Cortex of kidney (tissue), 1 donor: ENCODE results near the gene CCDC69.
"Not testable (repeated sequence)": the region's sequence is repeated elsewhere in the genome, so short reads cannot be mapped to it uniquely, and the experiment has no call there.

Source experiments
- DNase-seq: peaks from one replicate; lab custom pipeline; 2025; lab: John Stamatoyannopoulos, UW

The CCDC69 gene

GRCh38 chr5:151192626-151193025 is 31.3 kb downstream of the CCDC69 start:
- DNase-seq, result no peak

DNA sequence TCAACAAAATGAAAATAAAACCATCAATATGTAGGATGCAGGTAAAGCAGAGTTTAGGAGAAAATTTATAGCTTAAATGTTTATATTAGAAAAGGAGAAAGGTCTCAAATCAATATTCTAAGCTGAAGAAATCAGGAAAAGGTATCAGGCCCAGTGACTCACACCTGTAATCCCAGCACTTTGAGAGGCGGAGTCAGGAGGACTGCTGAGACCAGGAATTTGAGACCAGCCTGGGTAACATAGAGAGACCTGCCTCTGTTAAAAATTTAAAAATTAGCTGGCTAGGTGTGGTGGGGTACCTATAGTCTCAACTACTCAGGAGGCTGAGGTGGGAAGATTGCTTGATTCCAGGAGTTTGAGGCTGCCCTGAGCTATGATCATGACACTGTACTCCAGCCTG is 32.2 kb downstream of the CCDC69 start:
- no peak for DNase-seq

- DNase-seq, result no peak
These were observed 34.7 kb downstream of the CCDC69 start for GRCh38 chr5:151189151-151189550.

DNA sequence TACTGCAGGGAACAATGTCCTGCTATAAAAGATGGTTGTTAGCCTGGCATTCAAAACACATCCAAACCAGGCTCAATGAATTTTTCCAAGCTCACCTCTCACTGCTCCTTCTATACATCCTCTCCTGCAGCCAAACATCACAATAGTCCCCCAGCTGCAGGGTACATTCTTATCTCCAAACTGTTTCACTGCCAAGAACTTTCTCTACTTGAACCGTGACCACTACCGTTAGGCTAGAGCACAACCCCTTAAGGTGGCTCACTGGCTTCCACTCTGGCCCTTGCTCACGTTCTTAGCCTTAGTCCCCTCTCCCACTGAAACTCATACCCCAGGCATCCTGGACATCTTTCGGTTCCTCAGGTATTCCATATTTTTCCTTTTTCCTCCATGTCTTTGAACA is 37.4 kb downstream of the CCDC69 start:
- no peak for DNase-seq

DNA sequence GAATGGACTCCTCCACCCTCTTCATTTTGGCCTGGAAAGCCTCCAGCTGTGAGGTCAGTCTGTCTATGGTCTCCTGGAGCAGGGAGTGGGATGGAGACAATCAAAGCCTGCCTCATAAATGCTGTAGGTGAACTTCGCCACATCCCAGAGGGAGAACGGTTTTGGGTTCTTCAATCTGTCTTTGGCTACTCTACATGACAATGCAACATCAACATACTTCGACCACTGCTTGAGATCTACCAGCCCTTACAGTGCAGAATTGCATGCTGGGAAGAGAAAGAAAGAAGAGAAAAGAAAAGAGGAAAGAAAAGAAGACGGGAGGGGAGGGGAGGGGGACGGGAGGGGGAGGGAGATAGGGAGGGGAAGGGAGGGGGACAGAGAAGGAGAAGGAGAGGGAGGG is 37.8 kb downstream of the CCDC69 start:
- no peak for DNase-seq

DNA sequence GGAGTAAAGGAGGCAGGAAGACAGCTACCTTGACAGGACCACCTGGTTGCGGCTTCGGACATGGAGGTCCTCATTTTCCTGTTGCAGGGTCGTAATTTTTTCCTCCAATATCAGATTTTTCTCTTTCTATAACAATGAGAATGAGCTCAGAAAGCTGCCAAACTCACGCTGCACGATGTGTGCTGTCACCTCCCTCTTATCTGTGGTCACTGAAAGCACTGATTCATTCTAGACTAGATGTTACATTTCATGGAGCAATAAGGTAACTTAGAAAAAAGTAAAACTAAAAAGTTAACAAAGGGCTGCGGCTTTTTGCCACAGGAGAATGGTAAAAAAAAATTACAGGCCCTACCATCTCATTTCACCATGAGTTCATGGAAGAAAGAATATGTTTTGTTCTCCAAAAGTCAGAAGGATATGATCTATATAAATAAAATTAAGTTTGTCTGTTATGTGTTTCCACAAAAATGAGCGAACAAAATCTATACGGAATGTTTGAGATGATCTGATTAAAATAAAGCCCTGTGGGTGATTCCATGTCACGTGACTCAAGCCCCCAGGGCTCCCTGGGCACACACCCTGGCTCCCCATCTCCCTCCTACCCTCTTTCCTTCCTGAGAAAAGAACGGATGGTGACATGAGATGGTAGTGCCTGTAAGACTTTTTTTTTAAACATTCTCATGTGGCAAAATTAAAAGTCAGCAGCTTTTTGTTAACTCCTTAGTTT is 39.4 kb downstream of the CCDC69 start:
- DNase-seq, result no peak

- DNase-seq, result no peak
These were observed 40.2 kb downstream of the CCDC69 start for GRCh38 chr5:151183456-151184245.

DNA sequence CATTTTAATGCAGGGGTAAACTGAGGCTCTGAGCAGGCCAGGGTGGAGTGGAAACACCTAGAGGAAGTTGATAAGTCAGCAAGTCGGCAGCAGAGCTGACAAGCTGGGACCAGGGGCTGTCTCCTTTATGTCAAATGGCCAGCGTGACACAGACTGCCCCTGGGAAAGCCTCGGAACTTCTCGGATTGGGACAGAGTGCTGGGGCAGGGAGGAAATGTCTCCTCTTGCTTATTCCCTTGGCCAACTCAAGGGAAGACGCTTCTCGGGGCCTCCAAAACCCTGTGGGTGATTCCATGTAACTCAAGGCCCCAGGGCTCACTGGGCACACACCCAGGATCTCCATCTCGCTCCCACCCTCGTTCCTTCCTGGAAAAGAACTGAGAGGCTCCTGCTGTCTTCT is 40.9 kb downstream of the CCDC69 start:
- no peak for DNase-seq

DNA sequence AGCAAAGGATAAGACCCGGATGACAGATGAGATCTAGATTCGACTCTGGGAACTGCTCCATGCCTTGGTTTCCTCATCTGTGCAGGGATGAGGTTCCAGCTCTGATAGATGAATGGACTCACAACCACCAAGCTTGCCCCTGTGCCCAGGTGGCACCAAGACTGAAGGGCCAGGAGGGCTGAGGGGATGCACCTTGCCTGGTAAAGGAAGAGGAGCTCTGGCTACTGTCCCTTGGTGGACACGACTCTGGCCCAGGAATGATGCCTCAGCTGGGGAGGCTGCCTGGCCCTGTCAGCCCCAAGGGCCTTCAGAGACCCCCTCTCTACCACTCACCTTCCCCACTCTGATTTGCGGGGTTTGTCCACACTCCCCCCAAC is 41.4 kb downstream of the CCDC69 start:
- no peak for DNase-seq

DNA sequence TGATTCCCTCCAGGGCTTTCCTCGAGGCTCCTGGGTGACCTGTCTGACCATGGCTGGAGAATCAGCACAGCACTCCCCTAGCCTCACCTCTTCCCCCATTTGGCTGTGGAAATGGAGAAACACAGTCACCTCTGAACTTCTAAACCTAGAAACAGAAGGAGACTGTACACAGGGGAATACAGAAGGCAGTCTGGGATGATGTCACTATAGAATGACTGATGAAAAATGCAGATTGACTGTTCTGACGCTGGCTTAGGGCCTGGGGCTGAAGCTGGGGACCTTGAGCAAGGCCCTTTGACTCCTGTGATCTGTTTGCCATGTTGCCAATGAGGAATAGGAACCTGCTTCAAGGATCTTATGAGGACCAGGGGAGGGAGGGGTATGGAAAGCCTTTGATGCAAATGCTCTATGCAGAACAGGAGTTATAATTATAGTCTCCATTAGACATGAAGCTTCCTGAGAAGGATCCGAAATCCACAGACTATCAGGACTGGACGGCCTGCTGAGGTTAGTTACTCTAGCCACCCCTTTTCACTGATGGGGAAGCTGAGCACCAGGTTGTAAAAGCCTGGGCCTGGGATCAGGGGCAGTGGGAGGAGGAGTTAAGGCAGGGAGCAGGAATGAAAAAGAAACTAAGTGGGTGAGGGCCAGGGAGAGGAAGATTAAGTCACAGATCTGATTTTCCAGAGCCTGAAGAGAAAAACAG is 41.9 kb downstream of the CCDC69 start:
- DNase-seq, result no peak

- DNase-seq, result no peak
These were observed 43.6 kb downstream of the CCDC69 start for GRCh38 chr5:151180291-151180690.

DNA sequence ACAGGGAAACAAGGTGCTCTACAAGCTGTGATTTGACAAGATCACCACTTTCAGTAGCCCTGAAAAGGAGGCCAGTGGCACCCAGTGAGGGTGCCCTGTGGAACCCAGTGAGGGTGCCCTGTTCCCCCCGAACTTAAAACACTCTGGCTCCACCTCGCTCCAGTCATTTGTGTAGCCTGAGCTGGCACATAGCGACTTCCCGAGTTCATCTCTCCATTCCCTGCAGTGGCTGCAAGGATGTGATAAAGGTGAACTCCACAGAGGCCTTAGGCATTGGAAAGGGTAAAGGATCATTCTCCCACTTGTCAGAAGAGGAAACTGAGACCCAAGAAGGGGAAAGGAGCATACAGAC is 44.4 kb downstream of the CCDC69 start:
- no peak for DNase-seq

GRCh38 chr5:151178777-151179488 is 45.0 kb downstream of the CCDC69 start:
- no peak for DNase-seq

- DNase-seq, result no peak
These were observed 45.5 kb downstream of the CCDC69 start for GRCh38 chr5:151178372-151178771.

GRCh38 chr5:151176268-151176667 is 47.6 kb downstream of the CCDC69 start:
- not testable (repeated sequence) for DNase-seq

DNA sequence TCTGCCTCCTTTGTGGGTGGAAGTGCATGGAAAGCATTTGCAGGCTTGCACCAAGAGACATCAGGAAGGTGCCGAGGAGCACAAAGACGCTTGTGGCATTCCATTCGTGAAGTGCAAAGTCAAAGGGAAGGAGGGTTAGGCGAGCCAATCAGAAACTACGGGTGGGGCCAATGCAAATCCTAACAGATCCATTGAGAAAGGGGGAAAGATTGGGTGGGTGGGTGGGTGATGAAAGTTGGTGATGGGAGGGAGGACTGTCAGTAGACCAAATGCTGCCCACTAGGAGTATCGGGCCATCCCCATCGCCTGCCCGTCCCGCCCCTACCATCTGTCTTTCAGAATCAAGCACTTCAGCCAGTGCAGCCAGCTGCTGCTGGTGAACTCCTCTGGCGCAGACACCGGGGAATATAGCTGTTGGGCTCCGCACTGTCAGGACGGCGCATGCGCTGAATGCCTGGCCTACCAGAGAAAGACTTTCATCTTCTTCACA is 49.2 kb downstream of the CCDC69 start:
- no peak for DNase-seq

DNA sequence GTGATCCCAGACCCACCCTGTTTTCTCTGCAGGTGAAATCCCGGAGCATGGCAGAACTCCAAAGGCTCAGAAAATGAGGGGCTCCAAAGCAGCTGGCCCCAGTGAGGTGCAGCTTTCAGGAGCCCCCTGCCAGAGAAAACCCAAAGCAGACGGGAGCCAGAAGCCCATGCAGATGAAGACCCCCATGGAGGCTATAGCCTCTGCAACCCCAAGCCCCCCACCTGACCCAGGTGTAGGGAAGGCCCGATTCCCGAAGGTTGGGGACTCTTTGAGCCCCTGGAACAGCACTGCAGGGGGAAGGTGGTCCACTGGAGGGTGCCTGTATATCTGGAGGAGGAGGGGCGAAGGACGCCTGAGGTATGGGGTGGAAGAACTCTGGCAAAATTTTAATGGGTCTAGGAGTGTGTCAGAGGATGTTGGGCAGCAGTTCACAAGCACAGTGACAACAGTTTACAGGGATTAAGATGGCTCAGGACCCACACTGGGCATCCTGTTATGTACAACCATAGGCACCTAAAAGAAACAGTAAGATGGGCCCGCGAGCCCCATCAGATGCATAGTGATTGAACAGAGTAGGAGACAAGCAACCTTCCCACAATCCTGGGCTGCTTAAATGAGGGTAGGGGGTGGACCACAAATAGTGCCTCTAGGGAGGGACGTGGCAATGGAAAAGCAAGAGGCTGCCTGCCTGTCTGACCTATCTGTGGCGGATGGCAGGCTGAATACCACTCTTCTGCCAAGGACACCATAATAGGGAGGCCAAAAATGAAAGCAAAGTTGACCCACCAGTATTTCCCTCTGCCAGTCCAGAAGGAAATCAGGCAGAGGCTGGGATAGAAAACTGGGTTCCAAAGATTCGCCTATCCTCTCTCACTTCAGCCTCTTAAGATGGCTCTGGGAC is 49.9 kb downstream of the CCDC69 start:
- DNase-seq, result no peak

DNA sequence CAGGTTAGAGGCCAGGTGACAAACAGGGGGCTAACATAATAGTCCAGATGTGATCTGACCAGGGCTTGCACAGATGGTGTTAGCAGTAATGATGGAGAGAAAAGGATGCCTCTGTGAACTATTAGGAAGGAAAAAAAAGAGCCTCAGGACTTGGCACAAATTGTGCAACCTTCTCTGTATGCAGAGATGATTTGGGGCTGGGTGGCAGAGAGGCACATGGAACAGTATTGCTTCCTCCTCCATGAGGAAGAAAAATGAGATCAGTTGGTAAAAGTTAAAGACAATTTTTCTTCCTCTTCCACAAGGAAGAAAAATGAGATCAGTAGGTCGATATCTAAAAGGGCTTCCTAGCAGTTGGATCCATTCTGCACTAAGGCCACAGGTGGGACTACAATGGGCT is 52.4 kb downstream of the CCDC69 start:
- no peak for DNase-seq

GRCh38 chr5:151168602-151169344 is 55.1 kb downstream of the CCDC69 start:
- no peak for DNase-seq

DNA sequence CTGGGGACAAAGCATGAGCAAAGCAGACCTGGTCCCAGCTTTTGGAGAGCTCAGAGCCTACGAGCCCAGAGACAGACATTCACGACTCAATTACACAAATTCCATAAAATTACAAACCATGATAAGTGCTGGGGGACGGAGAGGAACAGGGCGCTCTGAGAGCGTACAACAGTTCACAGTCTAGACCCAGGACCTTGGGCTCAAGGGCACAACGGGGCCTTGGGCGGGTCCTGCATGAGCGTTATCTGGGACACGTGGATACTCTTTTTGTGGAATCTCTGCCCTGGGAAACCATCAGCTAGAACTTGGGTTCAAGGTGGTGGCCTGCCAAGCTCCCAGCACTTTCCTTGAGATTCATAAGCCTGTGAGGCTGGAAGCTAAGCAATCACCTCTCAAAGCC is 56.9 kb downstream of the CCDC69 start:
- DNase-seq, result no peak
